ENCODE measurements around the gene BCORL1. TPM values are rescaled to one million over a fixed set of nuclear protein-coding genes. Genes with fewer than 3 reads are reported as not detected.

The BCORL1 gene
- total and polyA plus RNA-seq, 2 of the 8 experiments (the other 6 are each of a cell fraction or from before 2014, with no cell fraction given): 1.4 to 6.2 TPM

DNA sequence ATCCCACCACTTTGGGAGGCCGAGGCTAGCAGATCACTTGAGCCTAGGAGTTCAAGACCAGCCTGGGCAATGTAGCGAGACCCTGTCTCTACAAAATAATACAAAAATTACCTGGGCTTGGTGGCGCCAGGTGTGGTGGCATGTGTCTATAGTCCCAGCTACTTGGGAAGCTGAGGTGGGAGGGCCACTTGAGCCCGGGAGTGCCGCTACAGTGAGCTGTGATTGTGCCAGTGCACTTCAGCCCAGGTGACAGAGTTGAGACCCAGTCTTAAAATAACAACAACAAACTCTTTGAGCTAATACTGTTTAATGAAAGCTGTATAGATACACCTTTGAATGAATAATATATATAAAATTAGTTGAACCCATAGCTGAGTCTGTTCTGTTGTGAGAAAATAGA, 9.7 kb downstream of the BCORL1 start:
- no peak overlapping the region for H2BK5ac ChIP-seq (ENCODE audit: low read depth, low read length)
- no peaks in the 10 kb centered on the region for H3K27me3 ChIP-seq (replicated peaks in 1 of 4; ENCODE audit: control insufficient read depth in 3 of 4, extremely low read depth in 1 of 4, insufficient read depth in 3 of 4, low read length in 3 of 4)
- no peak overlapping the region for H3K4me2 ChIP-seq (ENCODE audit: insufficient read depth in 1 of 2, low read depth in 2 of 2, low read length in 2 of 2)
- H2BK20ac ChIP-seq (ENCODE audit: low read length): no peak overlapping the region
- no peaks in the 10 kb centered on the region for H3K79me2 ChIP-seq (ENCODE audit: control insufficient read depth in 1 of 2, insufficient read depth in 2 of 2, low read length in 2 of 2)
- no peak overlapping the region for H3K27ac ChIP-seq (ENCODE audit: low read depth, low read length)
- peaks cover 0 to 3% of the 10 kb centered on the region in 2 experiments for H4K20me1 ChIP-seq (replicated peaks in 1 of 2; ENCODE audit: control insufficient read depth in 1 of 2, insufficient read depth in 2 of 2, low read length in 2 of 2)
- no peak overlapping the region for H2BK120ac ChIP-seq (replicated peaks; ENCODE audit: low read depth, low read length)
- no peaks in the 10 kb centered on the region for H3K36me3 ChIP-seq (ENCODE audit: control insufficient read depth in 2 of 4, insufficient read depth in 4 of 4, low read length in 3 of 4)
- no peak overlapping the region for H4K8ac ChIP-seq (ENCODE audit: extremely low read depth, insufficient read depth, low read length)
- H3K4me1 ChIP-seq (replicated peaks in 1 of 4; ENCODE audit: control insufficient read depth in 3 of 4, insufficient read depth in 4 of 4, low read length in 3 of 4): no peaks in the 10 kb centered on the region
- H4K91ac ChIP-seq (replicated peaks; ENCODE audit: insufficient read length, low read length): no peak overlapping the region
- H2BK12ac ChIP-seq (ENCODE audit: low read depth, low read length): no peak overlapping the region
- CTCF ChIA-PET (ENCODE audit: partially characterized antibody): interaction anchor here (0.9 to 1.6 kb wide), 3 partner anchors 32 to 68 kb away, joined by 3 to 5 read pairs (median 3); no protein-coding TSS in a partner anchor
- no peak overlapping the region for H3K14ac ChIP-seq (ENCODE audit: insufficient read length)
- POLR2A ChIA-PET (ENCODE audit: partially characterized antibody): no interaction called here
- no peak overlapping the region for H2AFZ ChIP-seq (ENCODE audit: low read length)
- FAIRE-seq (no peak), DNase-seq (ENCODE audit: low read depth in 1 of 2, low spot score in 2 of 2) (no peak)
- no peak overlapping the region for H3K4me3 ChIP-seq (ENCODE audit: extremely low read depth in 1 of 4, insufficient read depth in 2 of 4, low read depth in 3 of 4, low read length in 4 of 4)
- no peak overlapping the region for H3K9ac ChIP-seq (replicated peaks in 1 of 4; ENCODE audit: extremely low read depth in 1 of 4, low read depth in 3 of 4, low read length in 3 of 4)
- H3K56ac ChIP-seq (replicated peaks; ENCODE audit: insufficient read length, low read depth, low read length): no peak overlapping the region
- WGBS, 2 experiments (ENCODE audit: extremely low coverage in 1 of 2, insufficient coverage in 1 of 2, insufficient read length in 1 of 2, insufficient replicate concordance in 2 of 2, low coverage in 1 of 2, low lambda C conversion rate in 2 of 2, missing lambda C conversion rate in 1 of 2): 93% methylated on average over 3 of the region's 5 CpGs; no CpG with 5 or more reads in 1 of the 2 experiments
- no peak overlapping the region for H2AK5ac ChIP-seq (ENCODE audit: low read depth, low read length)
- no peaks in the 10 kb centered on the region for H3K23me2 ChIP-seq (ENCODE audit: low read depth, low read length)
- no peak overlapping the region for H4K5ac ChIP-seq (ENCODE audit: insufficient read length, low read depth, low read length)
- TF ChIP-seq YY1 (IDR thresholded peaks at IDR 0.05; ENCODE audit: low read depth, low read length) (no peak), SUZ12 (IDR thresholded peaks at IDR 0.05; ENCODE audit: low read length) (no peak)
- no peak overlapping the region for H3K23ac ChIP-seq (ENCODE audit: insufficient read length)
- no peak overlapping the region for H3K18ac ChIP-seq (ENCODE audit: extremely low read depth, low read length)
- no peaks in the 10 kb centered on the region for H3K9me3 ChIP-seq (ENCODE audit: insufficient read depth in 2 of 2, low read depth in 1 of 2, low read length in 1 of 2)
- no peaks in the 10 kb centered on the region for H3K79me1 ChIP-seq (ENCODE audit: low read depth, low read length)
- H3K4ac ChIP-seq (replicated peaks; ENCODE audit: insufficient read length, low read depth, low read length): no peak overlapping the region
- no peak overlapping the region for H2BK15ac ChIP-seq (ENCODE audit: low read length)
